C4-2B (cell line): ENCODE results near the gene HEYL.

ENCODE experiments used
- ZFX ChIP-seq: fragments of 450-650 bp; IDR thresholded peaks from 2 replicates; pipeline ENCODE4 v1.6.1; 2017
- TF ChIP-seq, protein P1 (sequence below): fragments of 450-650 bp; conservative IDR thresholded peaks from 2 replicates; pipeline ENCODE4 v1.5.1; 2017; ENCODE audit warnings: mild to moderate bottlenecking

DNA sequence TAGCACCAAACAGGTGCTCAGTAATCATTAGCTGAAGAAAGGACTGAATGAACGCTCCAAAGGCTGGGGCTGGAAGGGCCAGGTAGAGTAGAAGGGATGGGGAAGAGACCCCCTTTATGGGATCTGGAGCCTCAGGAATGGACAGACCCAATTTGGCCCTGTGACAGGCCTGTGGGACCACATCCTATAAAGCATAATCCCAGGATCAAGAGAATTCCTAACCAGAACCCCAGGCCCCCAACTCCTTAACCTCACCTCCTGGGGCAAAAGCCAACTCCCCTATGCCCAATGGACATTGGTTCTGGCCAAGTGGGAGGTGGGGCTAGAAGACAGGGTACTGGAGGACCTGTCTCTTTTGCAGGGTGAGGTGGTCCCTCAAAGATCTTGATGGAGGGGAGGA lies 42.6 kb upstream of the HEYL start:
- TF ChIP-seq, protein P1, sequence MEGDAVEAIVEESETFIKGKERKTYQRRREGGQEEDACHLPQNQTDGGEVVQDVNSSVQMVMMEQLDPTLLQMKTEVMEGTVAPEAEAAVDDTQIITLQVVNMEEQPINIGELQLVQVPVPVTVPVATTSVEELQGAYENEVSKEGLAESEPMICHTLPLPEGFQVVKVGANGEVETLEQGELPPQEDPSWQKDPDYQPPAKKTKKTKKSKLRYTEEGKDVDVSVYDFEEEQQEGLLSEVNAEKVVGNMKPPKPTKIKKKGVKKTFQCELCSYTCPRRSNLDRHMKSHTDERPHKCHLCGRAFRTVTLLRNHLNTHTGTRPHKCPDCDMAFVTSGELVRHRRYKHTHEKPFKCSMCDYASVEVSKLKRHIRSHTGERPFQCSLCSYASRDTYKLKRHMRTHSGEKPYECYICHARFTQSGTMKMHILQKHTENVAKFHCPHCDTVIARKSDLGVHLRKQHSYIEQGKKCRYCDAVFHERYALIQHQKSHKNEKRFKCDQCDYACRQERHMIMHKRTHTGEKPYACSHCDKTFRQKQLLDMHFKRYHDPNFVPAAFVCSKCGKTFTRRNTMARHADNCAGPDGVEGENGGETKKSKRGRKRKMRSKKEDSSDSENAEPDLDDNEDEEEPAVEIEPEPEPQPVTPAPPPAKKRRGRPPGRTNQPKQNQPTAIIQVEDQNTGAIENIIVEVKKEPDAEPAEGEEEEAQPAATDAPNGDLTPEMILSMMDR: no peak
- TF ChIP-seq ZFX: no peak
